HT-29 (cell line): ENCODE results near the gene NISCH. TPM values are rescaled to one million over a fixed set of nuclear protein-coding genes. Genes with fewer than 3 reads are reported as not detected.
A peak's percentile ranks its signal among the peaks of the same experiment; 100 is the strongest.

Source experiments
- DNase-seq: peaks from one replicate; pipeline ENCODE4 v3.0.0-alpha.2; 2015; ENCODE audit warnings: low spot score
- total RNA-seq: library from RNA; depleted of rRNA; stranded (reverse); fragments of >200 nt; shearing (Covaris generic); gene quantifications from 2 replicates; pipeline ENCODE4 v1.2.3, GENCODE V29; 2014

The NISCH gene
- total RNA-seq, 1 experiment from 2014 or later, result 43.8 TPM

DNA sequence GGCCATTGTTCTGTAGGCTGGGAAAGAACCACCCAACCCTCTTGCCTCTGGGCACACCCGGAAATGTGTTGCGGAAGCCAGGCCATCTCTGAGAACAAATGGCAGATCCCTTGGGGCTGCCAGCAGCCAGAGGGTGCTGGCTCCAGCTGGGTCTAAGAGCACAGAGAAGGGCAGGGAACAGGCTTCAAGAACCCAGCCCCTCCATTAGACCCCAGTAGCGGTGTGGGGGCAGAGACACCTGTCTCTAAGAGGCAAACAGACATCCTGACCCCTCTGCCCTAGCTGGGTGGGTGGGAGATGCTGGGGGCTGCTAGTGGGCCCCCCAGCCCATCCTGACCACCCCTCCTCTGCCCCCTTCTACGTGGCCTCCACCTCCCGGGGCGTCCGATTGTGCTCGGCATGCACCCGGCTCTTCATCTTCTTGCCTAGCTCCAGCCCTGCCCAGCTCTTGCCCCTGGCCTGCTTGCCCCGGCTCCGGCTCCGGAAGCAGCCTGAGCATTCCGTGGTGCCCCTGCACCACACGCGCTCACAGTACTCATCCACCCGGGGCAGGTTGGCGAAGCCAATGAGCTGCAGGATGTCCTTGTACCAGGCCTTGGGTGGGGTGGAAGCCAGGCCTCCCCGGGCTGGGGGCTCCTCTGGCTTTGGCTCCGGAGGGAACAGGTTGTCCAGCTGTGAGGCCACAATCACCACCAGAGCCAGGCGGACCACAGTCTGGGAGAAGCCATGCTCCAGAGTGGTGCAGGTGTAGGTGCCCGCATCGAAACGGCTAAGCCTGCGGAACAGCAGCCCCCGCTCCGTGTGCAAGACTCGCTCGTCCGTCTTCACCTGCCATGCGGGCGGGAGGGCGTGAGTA lies 19.9 kb upstream of the NISCH start:
- no peak for DNase-seq

DNA sequence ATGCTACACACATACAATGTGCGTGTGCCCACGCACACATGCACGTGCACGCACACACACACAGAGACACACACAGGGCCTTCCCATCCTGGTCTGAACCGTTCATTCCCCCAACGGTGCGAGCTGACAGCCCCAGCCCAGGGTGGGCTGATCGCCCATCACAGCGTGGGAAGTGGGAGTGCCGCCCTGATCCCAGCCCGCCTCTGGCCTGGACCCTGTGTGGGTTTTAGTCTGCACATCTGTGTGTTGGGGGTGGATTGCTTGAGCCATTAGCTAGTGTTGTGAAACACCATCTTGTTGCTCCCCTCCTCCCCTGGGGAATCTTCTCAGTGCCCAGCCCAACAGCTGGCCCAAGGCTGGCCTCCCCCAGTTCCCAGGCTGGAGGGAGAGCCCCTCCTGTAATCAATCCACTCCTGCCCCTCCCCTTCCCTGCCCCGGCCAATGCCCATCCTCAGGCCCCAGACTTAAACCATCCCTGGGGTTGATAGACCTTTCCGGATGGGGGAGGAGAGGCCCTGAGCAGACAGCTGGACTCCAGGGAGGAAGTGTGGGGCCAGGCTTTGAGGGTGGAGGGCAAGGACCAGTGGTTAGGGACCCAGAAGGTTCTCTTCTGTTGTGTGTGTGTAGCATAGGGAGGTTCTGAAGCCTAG lies 18.8 kb upstream of the NISCH start:
- no peak for DNase-seq

DNA sequence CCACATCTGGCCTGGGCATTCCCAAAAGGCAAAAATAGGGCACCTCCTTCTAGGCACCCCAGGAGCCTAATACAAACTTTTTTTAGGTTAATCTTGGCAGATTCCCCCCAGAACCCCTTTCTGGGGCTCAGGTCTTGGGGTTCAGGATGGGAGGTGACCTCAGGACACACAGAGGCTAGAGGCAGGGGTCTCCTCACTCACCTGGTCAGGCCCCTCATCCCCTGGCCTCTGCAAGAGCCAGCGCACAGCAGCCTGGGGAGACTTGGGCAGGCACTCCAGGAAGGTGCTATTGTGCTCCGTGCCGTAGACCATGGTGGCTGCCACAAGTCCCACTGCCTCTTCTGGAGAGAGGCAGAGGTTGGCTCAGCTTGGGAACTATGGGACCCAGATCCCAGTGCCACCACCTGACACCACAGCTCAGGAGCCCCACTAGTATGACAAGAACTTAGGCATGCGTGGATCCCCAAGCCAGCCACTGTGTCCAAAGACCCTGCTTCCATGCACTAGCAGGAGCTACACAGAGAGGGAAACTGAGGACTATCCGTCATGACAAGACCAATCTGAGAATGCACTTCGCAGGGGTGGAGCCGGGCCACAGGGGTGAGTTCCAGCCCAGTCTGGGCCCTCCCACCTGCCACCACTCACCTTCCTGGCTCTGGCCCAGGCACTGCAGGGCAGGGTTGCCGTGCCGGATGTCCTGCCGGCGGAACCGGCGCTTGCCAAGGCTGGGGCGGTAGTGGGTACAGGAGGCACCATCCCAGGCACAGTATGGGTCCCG lies 17.9 kb upstream of the NISCH start:
- DNase-seq, result no peak

DNA sequence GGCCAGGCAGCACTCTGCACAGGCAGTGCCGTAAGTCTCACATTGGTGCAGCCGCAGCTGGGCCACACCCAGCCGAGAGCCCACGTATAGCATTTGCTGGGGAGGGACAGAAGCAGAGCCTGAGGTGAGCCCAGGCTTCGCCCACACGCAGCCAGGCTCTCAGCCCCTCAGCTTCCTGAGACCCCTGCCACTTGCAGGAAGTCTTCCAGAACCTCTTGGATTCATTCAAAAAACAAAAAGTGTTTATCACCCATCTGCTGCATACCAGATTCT lies 17.4 kb upstream of the NISCH start:
- DNase-seq, result no peak

DNA sequence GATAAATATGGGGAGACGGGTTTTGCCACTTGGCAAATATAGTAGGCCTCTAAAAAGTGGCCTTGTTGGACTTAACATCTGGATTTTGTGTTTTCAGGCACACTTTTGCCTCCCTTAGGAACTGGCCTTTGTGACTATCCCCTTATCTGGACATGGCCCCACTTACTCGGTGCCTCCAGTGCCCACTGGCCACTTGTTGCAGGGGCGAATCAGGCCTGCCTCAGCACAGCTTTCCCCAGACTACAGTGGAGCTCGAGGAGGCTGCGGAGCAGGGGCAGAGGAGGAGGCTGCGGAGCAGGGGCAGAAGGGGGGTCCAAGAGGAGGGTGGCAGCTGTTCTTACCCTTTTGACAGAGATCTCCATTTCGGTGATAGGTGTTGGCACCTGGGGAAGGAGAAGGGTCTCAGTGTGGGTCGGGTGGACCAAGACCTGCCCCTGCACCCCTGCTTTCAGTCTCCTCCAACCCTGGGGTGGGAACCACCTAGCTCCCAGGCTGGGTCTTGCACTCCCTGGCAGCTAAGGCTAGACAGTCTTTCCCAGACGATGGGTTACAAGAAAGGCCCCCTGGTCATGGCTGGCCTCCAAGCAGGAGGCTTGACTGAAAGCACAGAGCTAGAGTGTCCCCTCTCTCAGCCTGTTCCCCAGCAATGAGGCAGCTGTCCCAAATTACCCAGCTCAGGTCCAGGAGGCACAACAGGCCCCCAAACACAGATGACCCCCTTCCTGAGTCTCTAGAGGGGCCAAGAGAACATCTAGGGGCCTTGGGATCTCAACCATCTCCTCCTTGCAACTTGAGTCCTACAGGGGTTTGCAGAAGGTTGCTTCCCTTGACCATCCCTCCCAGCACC lies 16.6 kb upstream of the NISCH start:
- DNase-seq, result no peak

- DNase-seq, result no peak
Measured at GRCh38 chr3:52439426-52440248, 15.8 kb upstream of the NISCH start.

DNA sequence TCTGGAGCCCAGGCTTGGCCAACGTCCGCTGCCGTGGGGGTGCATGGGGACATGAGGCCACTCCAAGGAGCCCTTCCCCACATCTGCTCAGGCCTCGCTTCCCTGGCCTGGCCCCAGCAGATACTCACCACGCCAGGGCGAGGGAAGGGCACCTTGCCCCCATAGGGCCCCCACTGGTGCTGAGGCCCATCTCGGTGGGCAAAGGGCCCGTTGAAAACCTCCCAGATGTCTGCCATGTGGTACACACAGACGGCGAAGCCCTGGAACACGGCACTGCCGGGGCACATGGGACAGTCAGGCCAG lies 15.2 kb upstream of the NISCH start:
- DNase-seq, result no peak

- no peak for DNase-seq
Measured at GRCh38 chr3:52440671-52441070, 14.7 kb upstream of the NISCH start.

DNA sequence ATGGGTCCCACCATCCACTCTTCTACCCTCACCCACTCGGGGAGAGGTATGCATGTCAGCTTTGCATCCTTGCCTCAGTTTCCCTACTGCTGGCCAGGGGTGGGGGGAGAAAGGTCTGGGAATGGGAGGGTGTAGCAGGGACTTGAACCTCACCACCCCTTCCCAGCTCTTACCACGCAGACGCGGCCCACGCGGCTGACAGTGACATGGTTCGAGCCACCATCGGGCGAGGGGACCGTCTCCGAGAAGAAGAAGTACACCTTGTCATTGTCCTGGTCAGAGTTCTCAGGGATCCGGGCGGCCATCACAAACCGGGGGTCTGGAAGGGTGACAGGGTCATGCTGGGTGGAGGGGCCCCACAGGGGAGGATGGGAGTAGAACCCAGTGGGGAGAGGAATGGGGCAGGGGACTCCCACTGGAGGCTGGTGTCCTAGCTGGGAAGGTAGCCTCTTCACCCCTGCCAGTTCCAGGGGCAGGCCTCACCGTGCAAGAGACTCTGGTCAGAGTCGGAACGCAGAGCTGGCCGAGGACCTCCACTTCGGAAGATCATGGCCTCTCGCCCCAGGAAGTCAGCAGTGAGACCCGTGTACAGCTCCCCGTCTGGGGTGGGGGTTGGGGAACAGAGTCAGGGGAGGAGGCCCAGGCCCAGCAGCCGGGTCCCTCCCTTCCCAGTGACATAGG lies 14.2 kb upstream of the NISCH start:
- no peak for DNase-seq

DNA sequence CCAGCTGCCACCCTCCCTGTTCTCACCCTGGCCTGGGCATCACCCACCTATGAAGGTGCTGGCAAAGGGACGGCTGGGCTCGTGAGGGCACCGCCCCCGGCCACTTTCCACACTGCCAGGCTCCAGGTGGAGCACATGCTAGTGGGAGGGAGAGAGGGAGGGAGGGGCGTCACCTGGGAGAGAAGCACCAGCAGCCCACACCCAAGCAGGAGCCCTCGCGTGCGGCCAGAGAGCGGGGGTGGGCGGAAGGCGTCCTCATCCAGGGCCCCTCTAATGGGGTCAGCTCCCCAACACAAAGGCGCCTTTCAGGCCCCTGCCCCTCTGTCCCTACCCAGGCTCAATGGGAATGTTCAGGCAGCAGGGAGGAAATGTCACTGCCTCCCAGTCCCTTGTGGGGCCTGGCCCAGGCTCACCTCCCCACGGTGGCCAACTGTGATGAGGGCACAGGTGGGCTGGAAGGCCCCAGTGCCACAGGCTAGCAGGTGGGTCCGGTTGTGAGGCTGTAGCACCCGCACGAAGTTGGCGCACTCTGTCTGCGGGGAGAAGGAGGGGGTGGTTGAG lies 13.6 kb upstream of the NISCH start:
- DNase-seq, result no peak

GRCh38 chr3:52442409-52443267 lies 12.8 kb upstream of the NISCH start:
- DNase-seq, result no peak

- no peak for DNase-seq
Measured at GRCh38 chr3:52443268-52443610, 12.2 kb upstream of the NISCH start.

GRCh38 chr3:52443791-52444687 lies 11.4 kb upstream of the NISCH start:
- no peak for DNase-seq

GRCh38 chr3:52444860-52445793 lies 10.3 kb upstream of the NISCH start, which contains the start of gene SEMA3G:
Gene SEMA3G, minus strand, starts transcription at chr3:52445103. Its CDS starts 76 bp downstream, at chr3:52445027.
- peak; percentile 74 for DNase-seq

GRCh38 chr3:52446042-52446441 lies 9.4 kb upstream of the NISCH start:
- no peak for DNase-seq

- peak; percentile 76 for DNase-seq
Measured at GRCh38 chr3:52446631-52447511, 8.5 kb upstream of the NISCH start.
